Activated gamma-delta T cell treated with Interleukin-2 at 50 U/mL for 16 hours (primary cell): ENCODE data around the gene EXOSC10.
A peak's percentile ranks its signal among the peaks of the same experiment; 100 is the strongest.
"Not testable (repeated sequence)": the region's sequence is repeated elsewhere in the genome, so short reads cannot be mapped to it uniquely, and the experiment has no call there.

Source experiments
- DNase-seq: peaks from one replicate; pipeline ENCODE4 v3.0.0-alpha.2; 2020

The EXOSC10 gene

DNA sequence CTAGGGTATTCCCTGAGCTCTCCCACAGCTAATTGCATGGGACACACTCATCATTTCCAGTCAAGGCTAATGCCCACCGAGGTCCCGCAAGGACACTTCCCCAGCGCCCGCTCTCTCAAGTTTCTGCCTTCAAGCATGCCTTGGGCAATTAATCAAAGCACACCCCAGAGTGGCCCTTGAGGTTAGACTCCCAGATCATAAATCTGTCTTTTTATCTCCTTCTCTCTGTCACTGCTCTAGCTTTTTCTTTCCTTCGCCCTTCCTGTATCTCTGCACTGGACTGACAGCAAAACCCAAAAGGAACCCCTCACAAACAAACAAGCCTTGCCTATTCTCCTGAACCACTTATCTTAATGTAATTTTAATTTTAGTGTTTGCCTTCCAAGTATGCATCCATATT is 7.9 kb upstream of the EXOSC10 start:
- DNase-seq: no peak

GRCh38 chr1:11105586-11105985 is 5.9 kb upstream of the EXOSC10 start:
- DNase-seq: no peak

- DNase-seq: no peak
These were observed 1.7 kb upstream of the EXOSC10 start for GRCh38 chr1:11101347-11101746.

- not testable (repeated sequence) for DNase-seq
These were observed 1.1 kb upstream of the EXOSC10 start for GRCh38 chr1:11100806-11101205.

DNA sequence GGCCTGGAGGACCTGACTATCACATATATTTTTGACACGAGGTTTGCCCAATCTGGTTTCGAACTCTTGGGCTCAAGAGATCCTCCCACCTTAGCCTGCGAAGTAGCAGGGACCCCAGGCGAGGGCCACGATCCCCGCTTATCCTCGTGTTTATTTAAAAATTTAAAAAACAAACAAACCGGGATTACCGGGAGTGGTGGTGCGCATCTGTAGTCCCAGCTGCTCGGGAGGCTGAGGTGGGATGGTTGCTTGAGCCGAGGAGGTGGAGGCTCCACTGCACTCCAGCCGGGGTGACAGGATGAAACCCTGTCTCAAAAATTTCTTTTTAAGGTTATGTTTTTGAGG is 452 bp upstream of the EXOSC10 start:
- no peak for DNase-seq

DNA sequence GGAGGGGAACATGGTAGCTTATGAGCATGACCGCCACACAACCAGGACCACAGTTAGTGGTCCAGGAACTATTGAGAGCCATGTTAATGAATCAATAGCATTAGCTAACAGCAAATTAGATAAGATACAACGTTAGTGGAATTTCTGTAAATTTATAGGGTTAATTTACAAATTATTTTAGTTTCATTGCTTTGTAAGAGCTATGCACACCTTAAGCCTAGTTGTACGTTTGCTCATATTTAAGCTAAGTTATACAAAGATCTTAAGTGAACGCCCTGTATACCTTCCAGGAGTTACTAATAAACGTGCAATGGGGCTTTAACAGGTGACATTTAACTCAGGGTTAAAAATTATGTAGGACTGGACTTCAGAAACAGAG is 749 bp downstream of the EXOSC10 start:
- no peak for DNase-seq

GRCh38 chr1:11083784-11084183 is 15.9 kb downstream of the EXOSC10 start:
- DNase-seq: not testable (repeated sequence)

- DNase-seq: no peak
These were observed 18.7 kb downstream of the EXOSC10 start for GRCh38 chr1:11080931-11081330.

- no peak for DNase-seq
These were observed 21.0 kb downstream of the EXOSC10 start for GRCh38 chr1:11078631-11079030.

DNA sequence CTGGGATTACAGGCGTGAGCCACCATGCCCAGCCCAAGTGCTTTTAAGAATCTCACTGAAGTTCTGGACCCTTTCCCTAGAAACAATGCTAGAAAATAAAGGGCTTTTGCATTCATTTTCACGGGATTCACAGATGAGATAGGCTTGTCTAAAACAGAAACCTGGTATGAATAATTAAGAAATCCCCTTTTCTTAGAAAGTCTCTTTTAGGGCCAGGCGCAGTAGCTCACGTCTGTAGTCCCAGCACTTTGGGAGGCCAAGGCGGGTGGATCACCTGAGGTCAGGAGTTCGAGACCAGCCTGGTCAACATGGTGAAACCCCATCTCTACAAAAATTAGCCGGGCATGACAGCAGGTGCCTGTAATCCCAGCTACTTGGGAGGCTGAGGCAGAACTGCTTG is 26.3 kb downstream of the EXOSC10 start:
- not testable (repeated sequence) for DNase-seq

GRCh38 chr1:11072216-11072917 is 27.3 kb downstream of the EXOSC10 start:
- DNase-seq: no peak

- DNase-seq: no peak
These were observed 28.0 kb downstream of the EXOSC10 start for GRCh38 chr1:11071463-11072215.

DNA sequence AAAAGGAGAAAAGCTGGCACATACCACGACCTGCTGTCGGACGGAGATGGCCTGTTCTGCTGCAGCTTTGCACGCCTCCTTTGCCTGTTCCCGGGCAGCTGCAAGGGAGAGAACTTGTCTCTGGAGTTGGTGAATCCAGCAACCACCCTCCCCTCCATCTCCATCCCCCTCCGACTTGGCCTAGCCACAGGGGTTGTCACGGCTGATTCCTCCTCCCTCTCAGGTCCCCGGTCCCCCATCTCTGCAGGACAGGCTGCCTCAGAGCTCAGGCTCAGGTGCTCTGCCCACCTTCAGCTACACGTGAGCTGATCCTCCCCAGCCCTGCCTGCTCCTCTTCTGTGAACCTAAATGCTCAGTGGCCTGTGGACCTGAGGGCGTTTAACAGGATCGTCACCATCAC is 28.8 kb downstream of the EXOSC10 start:
- no peak for DNase-seq

- DNase-seq: no peak
These were observed 30.8 kb downstream of the EXOSC10 start for GRCh38 chr1:11068600-11069473.

GRCh38 chr1:11067716-11068599 is 31.7 kb downstream of the EXOSC10 start:
- DNase-seq: no peak

- no peak for DNase-seq
These were observed 33.9 kb downstream of the EXOSC10 start for GRCh38 chr1:11065796-11066195.

DNA sequence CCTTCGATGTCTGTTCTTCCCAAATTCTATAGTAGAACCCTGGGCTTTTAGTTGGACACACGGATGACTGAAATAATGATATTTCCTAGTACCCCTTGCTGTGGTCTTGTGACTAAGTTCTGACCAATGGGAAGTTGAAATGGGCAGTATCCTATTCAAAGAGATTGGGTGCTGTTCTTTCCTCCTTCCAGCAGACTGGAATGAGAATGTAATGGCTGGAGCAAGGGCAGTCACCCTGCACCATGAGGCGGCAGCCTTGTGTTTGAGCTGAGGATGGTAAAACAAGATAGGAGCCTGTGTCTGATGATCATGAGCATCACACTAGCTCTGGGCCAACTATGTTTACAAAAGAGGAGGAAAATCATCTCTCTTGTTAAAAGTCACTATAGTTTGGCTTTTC is 34.7 kb downstream of the EXOSC10 start:
- DNase-seq: no peak

GRCh38 chr1:11063937-11064537 is 35.6 kb downstream of the EXOSC10 start:
- not testable (repeated sequence) for DNase-seq

DNA sequence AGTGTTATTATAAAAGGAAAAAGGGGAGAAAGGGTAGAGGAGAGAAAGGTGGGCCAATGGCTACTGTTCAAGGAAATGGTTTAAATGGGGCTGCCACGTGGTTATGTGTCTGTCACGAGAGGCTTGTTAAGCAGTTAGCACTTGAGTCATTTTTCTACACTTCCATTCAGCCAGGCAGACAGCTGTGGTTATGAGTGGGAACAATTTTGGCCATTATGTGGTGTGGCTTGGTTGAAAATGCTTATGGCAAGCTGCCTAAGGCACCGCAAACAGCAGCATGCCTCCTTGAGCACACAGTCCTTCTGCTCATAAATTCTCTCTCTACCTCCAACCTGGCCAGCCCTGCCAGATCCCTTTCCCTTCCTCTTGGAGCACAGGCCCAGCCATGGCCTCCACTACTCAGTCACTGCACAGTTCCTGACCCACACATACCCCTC is 36.7 kb downstream of the EXOSC10 start:
- DNase-seq: peak; percentile 21

GRCh38 chr1:11061652-11062365 is 37.9 kb downstream of the EXOSC10 start:
- no peak for DNase-seq
